C4-2B (cell line): ENCODE results near the gene CNKSR2.

ENCODE experiments used
- ZFX ChIP-seq: fragments of 450-650 bp; IDR thresholded peaks from 2 replicates; pipeline ENCODE4 v1.6.1; 2017
- TF ChIP-seq, protein P1 (sequence below): fragments of 450-650 bp; conservative IDR thresholded peaks from 2 replicates; pipeline ENCODE4 v1.5.1; 2017; ENCODE audit warnings: mild to moderate bottlenecking

DNA sequence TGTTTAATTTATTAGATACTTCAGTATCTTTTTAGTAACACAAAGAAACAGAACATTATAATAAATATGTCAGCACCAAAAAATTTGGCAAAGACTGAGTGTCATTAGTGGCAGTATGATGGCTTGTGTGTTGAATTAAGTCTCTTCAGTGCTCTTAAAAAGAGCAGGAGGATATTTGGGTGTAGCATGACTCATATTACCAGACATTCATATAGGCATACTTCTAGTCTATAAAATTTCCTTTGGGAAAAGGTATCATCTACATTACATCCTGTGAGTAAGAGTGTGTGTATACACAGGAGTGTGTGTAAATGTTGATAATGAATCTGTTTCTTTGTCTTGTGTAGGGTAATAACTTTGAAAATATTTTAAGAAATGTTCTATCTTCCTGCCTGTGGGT lies 135.7 kb downstream of the CNKSR2 start:
- TF ChIP-seq, protein P1, sequence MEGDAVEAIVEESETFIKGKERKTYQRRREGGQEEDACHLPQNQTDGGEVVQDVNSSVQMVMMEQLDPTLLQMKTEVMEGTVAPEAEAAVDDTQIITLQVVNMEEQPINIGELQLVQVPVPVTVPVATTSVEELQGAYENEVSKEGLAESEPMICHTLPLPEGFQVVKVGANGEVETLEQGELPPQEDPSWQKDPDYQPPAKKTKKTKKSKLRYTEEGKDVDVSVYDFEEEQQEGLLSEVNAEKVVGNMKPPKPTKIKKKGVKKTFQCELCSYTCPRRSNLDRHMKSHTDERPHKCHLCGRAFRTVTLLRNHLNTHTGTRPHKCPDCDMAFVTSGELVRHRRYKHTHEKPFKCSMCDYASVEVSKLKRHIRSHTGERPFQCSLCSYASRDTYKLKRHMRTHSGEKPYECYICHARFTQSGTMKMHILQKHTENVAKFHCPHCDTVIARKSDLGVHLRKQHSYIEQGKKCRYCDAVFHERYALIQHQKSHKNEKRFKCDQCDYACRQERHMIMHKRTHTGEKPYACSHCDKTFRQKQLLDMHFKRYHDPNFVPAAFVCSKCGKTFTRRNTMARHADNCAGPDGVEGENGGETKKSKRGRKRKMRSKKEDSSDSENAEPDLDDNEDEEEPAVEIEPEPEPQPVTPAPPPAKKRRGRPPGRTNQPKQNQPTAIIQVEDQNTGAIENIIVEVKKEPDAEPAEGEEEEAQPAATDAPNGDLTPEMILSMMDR = no peak
- TF ChIP-seq ZFX = no peak
